Stimulated activated CD4-positive, alpha-beta T cell treated with anti-CD3 and anti-CD28 coated beads, Interleukin-1b, Interleukin-23, amount 100 ng/mL, for 24 hours (primary cell): ENCODE results near the gene SSBP3.
"Not testable (repeated sequence)": the region's sequence is repeated elsewhere in the genome, so short reads cannot be mapped to it uniquely, and the experiment has no call there.

ENCODE experiments used
- DNase-seq, 4 experiments: peaks; one replicate each; pipeline ENCODE4 v3.0.0-alpha.2; 2020; ENCODE audit warnings: low read depth in 4 of 4, low spot score in 1 of 4

Gene SSBP3

DNA sequence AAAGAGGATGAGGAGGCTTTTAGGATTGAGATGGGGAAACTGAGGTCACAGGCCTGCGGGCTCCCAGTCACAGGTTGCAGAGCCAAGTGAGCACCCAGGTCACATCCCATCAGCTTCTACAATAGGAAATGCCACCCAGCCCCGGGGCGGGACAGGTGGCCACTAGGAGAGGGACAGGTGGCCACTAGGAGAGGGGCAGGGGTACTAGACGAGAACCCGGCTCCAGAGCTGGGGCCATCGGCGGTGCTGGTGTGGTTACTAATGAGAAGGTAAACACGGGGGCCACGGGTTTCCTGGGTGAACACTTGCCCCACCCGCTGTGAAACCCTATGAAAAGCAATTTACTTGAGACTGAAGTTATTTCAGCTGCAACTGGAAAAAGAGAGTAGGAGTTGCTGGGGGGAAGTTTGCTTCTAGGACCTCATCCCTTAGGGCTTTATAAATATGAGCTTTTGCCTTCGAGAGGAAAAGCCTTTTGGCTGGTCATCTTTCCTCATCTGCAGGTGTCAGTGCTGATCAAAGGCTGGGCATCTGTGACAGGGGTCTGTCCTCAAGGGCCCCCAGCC, 153.7 kb downstream of the SSBP3 start:
- DNase-seq, result no peak

- no peak for DNase-seq
Observed at GRCh38 chr1:54250670-54251069, 155.5 kb downstream of the SSBP3 start.

DNA sequence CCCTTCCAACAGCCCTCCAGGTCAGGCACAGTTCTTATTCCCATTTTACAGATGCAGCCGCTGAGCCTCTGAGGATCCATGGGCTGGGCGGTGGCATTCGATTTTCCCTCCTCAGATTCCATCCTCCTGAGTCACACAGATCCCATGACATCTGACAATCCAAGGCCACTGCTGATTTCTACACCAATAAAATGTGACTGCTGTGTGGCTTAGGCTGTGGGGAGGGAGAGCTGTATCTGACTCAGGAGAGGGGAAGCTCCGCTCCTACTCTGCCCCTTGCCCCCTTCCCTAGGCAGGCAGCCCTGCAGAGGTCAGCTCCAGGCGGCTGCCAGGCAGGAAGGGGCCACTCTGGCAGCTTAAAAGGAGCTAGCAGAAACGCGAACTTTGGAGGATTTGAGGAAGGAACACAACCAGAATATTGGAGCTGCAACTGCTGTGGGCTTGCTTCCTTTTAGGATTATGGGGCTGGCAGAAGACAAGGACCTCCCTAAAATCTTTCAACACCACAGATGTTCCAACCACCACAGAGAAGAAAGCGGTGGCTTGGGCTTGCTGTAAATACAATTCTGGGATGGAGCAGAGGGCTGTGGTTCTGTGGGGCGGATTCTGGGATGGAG, 156.3 kb downstream of the SSBP3 start:
- no peak for DNase-seq

- no peak for DNase-seq
Observed at GRCh38 chr1:54248966-54249365, 157.2 kb downstream of the SSBP3 start.

DNA sequence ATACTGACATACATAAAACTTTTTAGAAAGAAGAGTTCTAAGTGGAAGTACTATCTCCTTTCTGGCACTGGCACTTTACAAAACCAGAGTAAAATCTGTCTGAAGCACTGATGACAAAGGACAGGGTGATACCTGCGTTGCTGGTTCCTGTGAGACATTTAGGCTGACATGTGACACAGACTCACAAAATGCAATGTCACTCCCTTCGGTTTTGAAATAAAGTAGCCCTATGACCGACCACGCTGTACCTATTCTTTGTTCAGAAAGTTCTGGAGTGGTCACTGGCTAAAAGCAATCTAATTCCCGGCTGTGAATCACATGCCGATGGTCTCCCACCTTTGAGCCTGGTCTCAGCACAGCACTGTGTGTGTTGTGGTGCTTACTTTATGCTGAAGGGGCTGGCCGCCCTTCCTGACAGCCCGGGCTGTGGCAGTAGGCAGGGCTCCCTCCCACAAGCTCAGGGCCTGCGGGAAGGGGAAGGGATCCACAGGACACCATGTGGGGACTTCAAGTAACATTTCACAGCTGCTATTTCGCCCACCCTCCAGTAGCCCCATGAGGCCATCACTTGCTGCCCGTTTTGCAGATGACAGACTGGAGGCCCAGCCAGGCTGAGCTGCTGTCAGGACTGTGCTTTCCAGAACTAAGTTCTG, 158.2 kb downstream of the SSBP3 start:
- no peak for DNase-seq

DNA sequence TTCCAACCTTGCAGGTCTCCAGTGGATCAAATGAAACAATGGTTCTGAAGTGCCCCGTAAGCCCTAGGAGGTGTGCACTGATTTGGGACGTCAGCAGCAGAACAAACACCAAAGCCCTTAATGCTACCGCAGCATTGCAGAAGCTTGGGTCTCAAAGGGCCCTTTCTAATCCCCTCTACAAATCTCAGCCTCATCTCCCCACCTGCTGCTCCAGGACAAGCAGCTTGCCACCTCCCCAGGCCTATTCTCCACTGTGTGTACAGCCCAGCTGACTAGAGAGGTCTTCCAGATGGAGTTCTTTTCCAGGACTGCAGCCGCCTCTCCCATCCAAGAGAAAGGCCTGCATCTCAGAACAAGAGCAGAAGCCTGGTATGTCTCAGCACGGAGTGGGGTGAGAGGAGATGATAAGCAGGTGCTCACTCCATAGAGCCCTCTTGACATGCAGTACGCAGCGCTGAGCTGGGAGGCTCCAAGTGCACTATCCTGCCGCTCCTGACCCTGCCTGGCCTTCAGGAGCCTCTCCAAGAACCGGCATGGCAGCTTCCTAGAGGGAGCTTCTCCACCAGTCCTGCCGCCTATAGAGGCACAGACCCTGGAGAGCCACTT, 160.0 kb downstream of the SSBP3 start:
- no peak for DNase-seq

GRCh38 chr1:54245501-54245900, 160.7 kb downstream of the SSBP3 start:
- DNase-seq, result no peak

DNA sequence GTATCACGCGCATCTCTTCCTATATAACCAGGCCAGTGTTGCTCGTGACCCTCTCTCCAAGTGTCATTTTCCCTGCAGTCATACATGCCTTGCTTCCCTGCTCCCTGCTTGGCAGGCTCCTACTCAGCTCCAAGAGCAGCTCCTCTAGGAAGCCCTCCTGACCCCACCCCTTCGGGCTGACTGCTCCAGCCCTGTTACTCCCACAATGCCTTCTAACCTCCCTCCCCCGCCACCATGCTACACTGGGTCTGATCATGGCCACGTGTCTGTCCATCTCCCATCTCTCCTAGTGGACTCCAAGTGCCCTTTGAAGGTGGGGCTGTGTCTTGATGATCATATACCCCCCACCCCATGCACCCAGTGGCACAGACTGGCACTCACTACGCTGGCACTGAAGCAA, 161.5 kb downstream of the SSBP3 start:
- no peak for DNase-seq

- no peak for DNase-seq
Observed at GRCh38 chr1:54243022-54243421, 163.2 kb downstream of the SSBP3 start.

DNA sequence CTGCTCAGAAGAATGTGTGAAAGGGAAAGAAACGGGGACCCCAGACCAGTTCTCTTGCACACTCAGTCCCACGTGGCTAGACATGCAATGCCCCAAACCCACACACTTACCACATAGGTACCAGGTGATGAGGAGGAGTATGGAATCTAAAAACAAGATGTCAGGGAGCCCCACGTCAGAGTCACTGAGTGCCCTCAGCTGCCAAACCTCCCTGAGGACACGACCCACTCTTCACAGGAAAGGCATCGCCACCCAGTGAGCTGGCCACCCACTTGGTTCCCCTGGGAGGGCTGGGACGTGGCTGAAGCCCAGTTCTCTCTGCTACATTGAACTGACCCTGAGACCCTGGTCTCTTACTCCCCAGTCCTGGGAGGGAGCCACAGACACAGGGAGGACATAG, 164.8 kb downstream of the SSBP3 start:
- no peak for DNase-seq

- DNase-seq, result no peak
Observed at GRCh38 chr1:54240741-54241335, 165.4 kb downstream of the SSBP3 start.

GRCh38 chr1:54239631-54240031, 166.6 kb downstream of the SSBP3 start:
- DNase-seq, result no peak

GRCh38 chr1:54239035-54239383, 167.2 kb downstream of the SSBP3 start:
- no peak for DNase-seq

DNA sequence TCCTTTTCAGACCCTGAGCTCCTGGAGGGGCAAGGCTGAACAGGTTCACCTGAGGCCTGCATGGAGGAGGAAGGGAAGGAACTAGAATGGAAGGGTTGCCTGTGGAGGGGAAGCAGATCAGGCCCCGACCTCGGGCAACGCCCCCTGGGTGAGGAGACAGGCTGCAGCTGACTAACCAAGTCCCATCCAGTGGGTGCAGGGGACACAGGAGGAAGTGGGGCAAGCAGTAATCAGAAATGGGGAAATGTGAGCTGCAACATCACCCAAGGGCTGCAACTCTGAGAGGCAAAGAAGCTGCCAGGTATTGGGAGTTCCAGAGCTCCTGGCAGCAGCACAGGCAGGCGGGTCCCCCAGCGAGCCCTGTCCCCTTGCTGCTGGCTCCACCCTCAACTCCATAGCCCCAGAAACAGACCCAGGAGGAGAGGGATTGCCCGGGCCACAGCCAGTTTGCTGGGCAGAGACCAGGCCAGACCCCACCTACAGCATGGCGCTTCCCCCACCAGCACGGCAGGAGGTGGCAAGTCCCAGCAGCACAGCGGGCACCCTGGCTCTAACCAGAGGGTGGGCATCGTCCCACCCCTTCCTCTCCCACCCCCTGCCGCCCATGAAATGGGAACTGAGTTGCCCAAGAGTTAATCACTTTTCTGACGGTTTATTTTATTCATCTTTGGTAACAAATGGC, 167.7 kb downstream of the SSBP3 start:
- no peak for DNase-seq

- DNase-seq, result no peak
Observed at GRCh38 chr1:54237586-54237985, 168.6 kb downstream of the SSBP3 start.

DNA sequence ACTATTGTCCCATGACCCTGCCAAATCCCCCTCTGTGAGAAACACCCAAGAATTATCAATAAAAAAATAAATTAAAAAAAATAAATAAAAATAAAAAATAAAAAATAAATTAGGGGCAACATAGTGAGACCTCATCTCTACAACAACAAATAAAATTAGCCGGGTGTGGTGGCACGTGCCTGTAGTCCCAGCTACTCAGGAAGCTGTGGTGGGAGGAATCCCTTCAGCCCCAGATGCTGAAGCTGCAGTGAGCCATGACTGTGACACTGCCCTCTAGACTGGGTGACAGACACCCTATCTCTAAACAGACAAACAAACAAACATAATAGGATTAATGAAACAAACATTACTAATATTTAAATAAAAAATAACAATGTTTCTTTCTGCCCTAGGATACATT, 171.9 kb downstream of the SSBP3 start:
- no peak for DNase-seq

GRCh38 chr1:54233196-54233595, 173.0 kb downstream of the SSBP3 start:
- DNase-seq, result not testable (repeated sequence)

- DNase-seq, result peak in 1 of 4 experiments; percentile 29
Observed at GRCh38 chr1:54230507-54231339, 175.5 kb downstream of the SSBP3 start.

- DNase-seq, result no peak
Observed at GRCh38 chr1:54229281-54229891, 176.8 kb downstream of the SSBP3 start.

DNA sequence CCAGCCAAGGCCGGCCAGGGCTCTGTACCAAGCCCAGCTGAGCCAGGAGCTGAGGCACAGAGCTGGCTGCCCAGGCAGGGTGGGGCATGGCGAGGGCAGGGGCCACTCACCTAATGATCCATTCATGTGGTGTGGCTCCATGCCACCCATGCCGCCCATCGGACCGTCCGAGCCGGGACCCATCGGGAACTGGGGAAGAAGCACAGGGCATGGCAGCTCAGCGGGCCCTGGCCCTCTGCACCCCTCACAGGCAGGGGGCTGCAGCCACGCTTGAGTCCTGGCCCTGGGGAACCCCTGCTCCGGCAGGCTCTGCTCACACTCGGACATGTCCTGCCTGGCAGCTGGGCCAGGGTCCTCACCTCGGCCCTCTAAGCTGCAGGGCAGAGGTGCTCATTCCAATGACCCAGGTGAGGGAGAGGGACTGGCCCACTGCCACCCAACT, 177.5 kb downstream of the SSBP3 start:
- DNase-seq, result no peak
